HG03378 (cell line): ENCODE measurements around the gene MED13L.

ENCODE experiments used
- ATAC-seq: cut with Tn5 transposase; IDR thresholded peaks from one replicate; pipeline ENCODE4 v1.9.1; 2021; ENCODE audit warnings: mild to moderate bottlenecking, moderate library complexity; ENCODE audit not compliant: unreplicated experiment

The MED13L gene

GRCh38 chr12:116101991-116102390 is 175.5 kb downstream of the MED13L start:
- no peak for ATAC-seq

- ATAC-seq: no peak
These were observed 177.7 kb downstream of the MED13L start for GRCh38 chr12:116099652-116100432.

- ATAC-seq: no peak
These were observed 180.6 kb downstream of the MED13L start for GRCh38 chr12:116096874-116097273.

- no peak for ATAC-seq
These were observed 183.0 kb downstream of the MED13L start for GRCh38 chr12:116094475-116094874.

- no peak for ATAC-seq
These were observed 183.6 kb downstream of the MED13L start for GRCh38 chr12:116093915-116094314.

- no peak for ATAC-seq
These were observed 184.7 kb downstream of the MED13L start for GRCh38 chr12:116092776-116093175.

GRCh38 chr12:116092162-116092561 is 185.3 kb downstream of the MED13L start:
- ATAC-seq: no peak

GRCh38 chr12:116091579-116091978 is 185.9 kb downstream of the MED13L start:
- ATAC-seq: no peak

GRCh38 chr12:116090516-116090915 is 187.0 kb downstream of the MED13L start:
- no peak for ATAC-seq

GRCh38 chr12:116089080-116089479 is 188.4 kb downstream of the MED13L start:
- ATAC-seq: no peak

GRCh38 chr12:116087962-116088361 is 189.5 kb downstream of the MED13L start:
- no peak for ATAC-seq

GRCh38 chr12:116087399-116087798 is 190.1 kb downstream of the MED13L start:
- ATAC-seq: no peak

GRCh38 chr12:116080415-116080814 is 197.1 kb downstream of the MED13L start:
- ATAC-seq: no peak

GRCh38 chr12:116078396-116078795 is 199.1 kb downstream of the MED13L start:
- no peak for ATAC-seq

GRCh38 chr12:116077431-116077830 is 200.1 kb downstream of the MED13L start:
- no peak for ATAC-seq

GRCh38 chr12:116076399-116076798 is 201.1 kb downstream of the MED13L start:
- no peak for ATAC-seq

GRCh38 chr12:116074686-116075085 is 202.8 kb downstream of the MED13L start:
- ATAC-seq: no peak

GRCh38 chr12:116071555-116072230 is 205.8 kb downstream of the MED13L start:
- ATAC-seq: no peak

- ATAC-seq: no peak
These were observed 207.0 kb downstream of the MED13L start for GRCh38 chr12:116070444-116070843.

GRCh38 chr12:116069943-116070342 is 207.6 kb downstream of the MED13L start:
- no peak for ATAC-seq

GRCh38 chr12:116068853-116069252 is 208.6 kb downstream of the MED13L start:
- no peak for ATAC-seq

GRCh38 chr12:116068371-116068770 is 209.1 kb downstream of the MED13L start:
- ATAC-seq: no peak
